GM21723 (cell line): ENCODE data around the gene TTC34.
"Not testable (repeated sequence)": the region's sequence is repeated elsewhere in the genome, so short reads cannot be mapped to it uniquely, and the experiment has no call there.

Source experiments
- ATAC-seq: cut with Tn5 transposase; IDR thresholded peaks from one replicate; pipeline ENCODE4 v1.9.1; 2021; ENCODE audit warnings: mild to moderate bottlenecking, moderate library complexity; ENCODE audit not compliant: unreplicated experiment

TTC34 gene

DNA sequence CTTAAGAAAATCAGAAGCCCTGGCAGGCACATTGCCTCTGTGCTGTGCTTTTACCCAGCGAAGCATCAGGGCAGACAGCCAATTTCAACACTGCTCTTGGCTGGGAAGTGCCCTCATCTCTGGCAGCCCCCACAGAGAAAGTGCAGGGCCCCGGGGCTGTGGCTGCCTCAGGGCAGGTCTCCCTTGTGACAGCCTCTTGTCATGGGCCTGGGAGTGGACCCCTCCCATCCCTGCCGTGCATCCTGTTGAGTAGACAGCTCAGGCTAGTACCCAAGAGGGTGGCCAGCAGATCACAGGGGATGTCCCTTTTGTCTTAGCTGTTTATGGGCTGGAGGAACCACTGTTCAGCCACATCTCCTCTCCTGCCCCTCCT is 23.3 kb downstream of the TTC34 start:
- ATAC-seq = no peak

DNA sequence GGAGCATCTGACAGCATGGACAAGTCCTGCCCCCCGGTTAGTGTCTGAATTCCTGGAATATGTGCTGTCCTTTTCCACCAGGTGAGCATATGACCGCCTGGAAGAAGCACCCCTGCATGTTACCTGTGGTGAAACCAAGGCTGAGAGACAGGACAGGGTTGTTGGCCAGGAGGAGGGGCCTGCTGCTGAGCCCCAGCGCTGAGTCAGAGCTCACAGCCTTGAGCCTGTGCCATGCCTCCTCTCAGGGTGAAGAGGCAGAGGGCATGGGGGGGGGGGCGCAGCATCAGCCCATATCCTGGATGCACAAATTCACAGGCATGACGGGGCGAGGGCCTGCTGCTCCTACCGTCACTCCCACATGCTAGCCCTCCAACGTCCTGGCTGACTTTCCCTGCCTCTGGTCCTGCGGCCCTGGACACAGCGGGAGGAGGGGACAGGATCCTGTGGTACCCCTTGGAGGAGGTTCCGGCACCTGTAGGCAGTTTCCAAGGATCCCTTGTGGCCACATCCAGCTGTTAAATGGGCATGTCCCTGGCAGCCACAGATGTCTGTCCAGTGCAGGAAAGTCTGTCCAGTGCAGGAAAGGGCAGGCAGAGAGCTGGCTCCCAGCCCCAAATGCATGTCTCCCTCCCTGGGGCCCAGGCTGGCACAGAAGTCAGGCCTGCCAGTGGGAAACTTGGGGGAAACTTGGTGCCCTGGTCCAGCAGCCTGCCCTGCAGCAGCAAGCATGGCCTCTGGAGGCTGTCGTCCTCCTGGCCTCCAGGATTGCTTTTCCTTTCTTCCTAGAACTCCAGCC is 23.9 kb downstream of the TTC34 start:
- ATAC-seq = no peak

DNA sequence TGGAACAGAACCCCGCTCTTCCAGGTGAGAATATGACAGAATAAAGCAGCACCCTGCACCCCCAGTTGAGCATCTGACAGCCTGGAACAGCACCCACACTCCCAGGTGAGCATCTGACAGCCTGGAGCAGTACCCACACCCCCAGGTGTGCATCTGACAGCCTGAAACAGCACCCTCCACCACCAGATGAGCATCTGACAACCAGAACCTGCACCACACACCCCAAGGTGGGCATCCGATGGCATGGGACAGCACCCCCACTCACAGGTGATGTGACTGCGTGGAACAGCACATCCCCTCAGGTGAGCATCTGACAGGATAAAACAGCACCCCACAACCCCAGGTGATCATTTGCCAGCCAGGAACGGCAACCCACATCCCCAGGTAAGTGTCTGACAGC is 26.2 kb downstream of the TTC34 start:
- ATAC-seq = not testable (repeated sequence)

DNA sequence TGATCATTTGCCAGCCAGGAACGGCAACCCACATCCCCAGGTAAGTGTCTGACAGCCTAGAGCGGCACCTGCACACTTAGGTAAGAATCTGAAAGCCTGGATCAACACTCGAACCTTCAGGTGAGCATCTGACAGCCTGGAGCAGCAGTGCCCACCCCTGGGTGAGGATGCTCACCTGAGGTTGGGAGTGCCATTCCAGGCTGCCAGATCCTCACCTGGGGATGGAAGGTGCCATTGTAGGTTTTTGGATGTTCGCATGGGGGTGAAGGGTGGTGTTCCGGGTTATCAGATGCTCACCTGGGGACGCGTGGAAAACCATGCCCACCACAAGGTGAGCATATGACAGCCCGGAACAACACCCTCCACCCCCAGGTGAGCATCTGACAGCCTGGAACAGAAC is 33.4 kb downstream of the TTC34 start:
- ATAC-seq = not testable (repeated sequence)

DNA sequence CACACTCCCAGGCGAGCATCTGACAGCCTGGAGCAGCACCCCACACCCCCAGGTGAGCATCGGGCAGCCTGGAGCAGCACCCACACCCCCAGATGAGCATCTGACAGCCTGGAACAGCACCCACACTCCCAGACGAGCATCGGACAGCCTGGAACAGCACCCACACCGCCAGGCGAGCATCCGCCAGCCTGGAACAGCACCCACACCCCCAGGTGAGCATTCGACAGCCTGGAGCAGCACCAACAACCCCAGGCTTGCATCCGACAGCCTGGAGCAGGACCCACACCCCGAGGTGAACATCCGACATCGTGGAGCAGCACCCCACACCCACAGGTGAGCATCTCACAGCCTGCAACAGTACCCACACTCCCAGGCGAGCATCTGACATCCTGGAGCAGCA is 42.1 kb downstream of the TTC34 start:
- ATAC-seq = not testable (repeated sequence)

DNA sequence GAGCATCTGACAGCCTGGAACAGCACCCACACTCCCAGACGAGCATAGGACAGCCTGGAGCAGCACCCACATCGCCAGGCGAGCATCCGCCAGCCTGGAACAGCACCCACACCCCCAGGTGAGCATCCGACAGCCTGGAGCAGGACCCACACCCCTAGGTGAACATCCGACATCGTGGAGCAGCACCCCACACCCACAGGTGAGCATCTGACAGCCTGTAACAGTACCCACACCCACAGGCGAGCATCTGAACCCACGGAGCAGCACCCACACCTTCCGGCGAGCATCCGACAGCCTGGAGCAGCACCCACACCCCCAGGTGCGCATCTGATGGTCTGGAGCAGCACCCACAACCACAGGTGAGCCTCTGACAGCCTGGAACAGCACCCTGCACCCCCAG is 44.0 kb downstream of the TTC34 start:
- ATAC-seq = not testable (repeated sequence)

DNA sequence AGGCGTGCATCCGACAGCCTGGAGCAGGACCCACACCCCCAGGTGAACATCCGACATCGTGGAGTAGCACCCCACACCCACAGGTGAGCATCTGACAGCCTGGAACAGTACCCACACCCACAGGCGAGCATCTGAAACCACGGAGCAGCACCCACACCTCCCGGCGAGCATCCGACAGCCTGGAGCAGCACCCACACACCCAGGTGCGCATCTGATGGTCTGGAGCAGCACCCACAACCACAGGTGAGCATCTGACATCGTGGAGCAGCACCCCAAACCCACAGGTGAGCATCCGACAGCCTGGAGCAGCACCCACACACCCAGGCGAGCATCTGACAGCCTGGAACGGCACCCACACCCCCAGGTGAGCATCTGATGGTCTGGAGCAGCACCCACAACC is 46.1 kb downstream of the TTC34 start:
- ATAC-seq = not testable (repeated sequence)

DNA sequence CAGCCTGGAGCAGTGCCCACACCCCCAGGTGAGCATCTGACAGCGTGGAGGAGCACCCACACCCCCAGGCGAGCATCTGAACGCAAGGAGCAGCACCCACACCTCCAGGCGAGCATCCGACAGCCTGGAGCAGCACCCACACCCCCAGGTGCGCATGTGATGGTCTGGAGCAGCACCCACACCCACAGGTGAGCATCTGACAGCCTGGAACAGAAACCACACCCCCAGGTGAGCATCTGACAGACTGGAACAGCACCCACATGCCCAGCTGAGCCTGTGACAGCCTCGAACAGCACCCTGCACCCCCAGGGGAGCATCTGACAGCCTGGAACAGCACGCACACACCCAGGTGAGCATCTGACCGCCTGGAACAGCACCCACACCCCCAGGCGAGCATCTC is 46.9 kb downstream of the TTC34 start:
- not testable (repeated sequence) for ATAC-seq

DNA sequence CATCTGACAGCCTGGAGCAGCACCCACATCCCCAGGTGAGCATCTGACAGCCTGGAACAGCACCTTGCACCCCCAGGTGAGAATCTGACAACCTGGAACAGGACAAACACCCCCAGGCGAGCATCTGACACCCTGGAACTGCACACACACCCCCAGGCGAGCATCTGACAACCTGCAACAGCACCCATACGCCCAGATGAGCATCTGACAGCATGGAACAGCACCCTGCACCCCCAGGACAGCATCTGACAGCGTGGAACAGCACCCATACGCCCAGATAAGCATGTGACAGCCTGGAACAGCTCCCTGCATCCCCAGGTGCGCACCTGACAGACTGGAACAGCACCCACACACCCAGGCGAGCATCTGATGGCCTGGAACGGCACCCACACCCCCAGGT is 49.0 kb downstream of the TTC34 start:
- ATAC-seq = not testable (repeated sequence)

DNA sequence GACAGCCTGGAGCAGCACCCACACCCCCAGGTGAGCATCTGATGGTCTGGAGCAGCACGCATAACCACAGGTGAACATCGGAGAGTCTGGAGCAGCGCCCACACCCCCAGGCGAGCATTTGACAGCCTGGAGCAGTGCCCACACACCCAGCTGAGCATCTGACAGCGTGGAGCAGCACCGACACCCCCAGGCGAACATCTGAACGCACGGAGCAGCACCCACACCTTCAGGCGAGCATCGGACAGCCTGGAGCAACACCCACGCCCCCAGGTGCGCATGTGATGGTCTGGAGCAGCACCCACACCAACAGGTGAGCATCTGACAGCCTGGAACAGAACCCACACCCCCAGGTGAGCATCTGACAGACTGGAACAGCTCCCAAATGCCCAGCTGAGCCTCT is 49.6 kb downstream of the TTC34 start:
- ATAC-seq = not testable (repeated sequence)

DNA sequence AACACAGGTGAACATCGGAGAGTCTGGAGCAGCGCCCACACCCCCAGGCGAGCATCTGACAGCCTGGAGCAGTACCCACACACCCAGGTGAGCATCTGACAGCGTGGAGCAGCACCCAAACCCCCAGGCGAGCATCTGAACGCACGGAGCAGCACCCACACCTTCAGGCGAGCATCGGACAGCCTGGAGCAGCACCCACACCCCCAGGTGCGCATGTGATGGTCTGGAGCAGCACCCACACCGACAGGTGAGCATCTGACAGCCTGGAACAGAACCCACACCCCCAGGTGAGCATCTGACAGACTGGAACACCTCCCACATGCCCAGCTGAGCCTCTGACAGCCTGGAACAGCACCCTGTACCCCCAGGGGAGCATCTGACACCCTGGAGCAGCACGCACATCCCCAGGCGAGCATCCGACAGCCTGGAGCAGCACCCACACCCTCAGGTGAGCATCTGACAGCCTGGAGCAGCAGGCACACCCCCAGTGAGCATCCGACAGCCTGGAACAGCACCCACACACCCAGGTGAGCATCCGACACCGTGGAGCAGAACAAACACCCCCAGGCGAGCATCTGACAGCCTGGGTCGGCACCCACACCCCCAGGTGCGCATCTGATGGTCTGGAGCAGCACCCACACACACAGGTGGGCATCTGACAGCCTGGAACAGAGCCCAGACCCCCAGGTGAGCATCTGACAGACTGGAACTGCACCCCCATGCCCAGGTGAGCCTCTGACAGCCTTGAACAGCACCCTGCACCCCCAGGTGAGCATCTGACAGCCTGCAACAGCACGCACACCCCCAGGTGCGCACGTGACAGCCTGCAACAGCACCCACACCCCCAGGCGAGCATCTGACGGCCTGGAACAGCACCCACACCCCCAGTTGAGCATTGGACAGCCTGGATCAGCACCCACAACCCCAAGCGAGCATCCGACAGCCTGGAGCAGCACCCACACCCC is 50.4 kb downstream of the TTC34 start:
- ATAC-seq = not testable (repeated sequence)

DNA sequence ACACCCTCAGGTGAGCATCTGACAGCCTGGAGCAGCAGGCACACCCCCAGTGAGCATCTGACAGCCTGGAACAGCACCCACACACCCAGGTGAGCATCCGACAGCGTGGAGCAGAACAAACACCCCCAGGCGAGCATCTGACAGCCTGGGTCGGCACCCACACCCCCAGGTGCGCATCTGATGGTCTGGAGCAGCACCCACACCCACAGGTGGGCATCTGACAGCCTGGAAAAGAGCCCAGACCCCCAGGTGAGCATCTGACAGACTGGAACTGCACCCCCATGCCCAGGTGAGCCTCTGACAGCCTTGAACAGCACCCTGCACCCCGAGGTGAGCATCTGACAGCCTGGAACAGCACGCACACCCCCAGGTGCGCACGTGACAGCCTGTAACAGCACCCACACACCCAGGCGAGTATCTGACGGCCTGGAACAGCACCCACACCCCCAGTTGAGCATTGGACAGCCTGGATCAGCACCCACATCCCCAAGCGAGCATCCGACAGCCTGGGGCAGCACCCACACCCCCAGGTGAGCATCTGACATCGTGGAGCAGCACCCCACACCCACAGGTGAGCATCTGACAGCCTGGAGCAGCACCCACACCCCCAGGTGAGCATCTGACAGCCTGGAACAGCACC is 51.3 kb downstream of the TTC34 start:
- not testable (repeated sequence) for ATAC-seq

DNA sequence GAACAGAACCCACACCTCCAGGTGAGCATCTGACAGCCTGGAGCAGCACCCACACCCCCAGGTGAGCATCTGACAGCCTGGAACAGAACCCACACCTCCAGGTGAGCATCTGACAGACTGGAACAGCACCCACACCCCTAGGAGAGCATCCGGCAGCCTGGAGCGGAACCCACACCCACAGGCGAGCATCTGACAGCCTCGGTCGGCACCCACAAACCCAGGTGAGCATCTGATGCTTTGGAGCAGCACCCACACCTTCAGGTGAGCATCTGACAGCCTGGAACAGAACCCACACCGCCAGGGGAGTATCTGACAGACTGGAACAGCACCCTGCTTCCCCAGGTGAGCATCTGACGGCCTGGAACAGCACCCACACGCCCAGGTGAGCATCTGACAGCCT is 52.9 kb downstream of the TTC34 start:
- not testable (repeated sequence) for ATAC-seq

DNA sequence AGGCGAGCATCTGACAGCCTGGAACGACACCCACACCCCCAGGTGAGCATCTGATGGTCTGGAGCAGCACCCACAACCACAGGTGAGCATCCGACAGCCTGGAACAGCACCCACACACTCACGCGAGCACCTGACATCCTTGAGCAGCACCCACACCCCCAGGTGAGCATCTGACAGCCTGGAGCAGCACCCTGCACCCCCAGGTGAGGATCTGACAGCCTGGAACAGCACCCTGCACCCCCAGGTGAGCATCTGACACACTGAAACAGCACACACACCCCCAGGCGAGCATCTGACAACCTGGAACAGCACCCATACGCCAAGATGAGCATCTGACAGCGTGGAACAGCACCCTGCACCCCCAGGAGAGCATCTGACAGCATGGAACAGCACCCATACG is 106.7 kb downstream of the TTC34 start:
- not testable (repeated sequence) for ATAC-seq

DNA sequence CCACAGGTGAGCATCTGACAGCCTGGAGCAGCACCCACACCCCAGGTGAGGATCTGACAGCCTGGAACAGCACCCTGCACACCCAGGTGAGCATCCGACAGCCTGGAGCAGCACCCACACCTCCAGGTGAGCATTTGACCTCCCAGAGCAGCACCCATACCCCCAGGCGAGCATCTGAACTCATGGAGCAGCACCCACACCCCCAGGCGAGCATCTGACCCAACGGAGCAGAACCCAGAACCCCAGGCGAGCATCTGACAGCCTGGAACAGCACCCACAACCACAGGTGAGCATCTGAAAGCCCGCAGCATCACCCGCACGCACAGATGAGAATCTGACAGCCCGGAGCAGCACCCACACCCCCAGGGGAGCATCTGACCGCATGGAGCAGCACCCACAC is 111.3 kb downstream of the TTC34 start:
- not testable (repeated sequence) for ATAC-seq

DNA sequence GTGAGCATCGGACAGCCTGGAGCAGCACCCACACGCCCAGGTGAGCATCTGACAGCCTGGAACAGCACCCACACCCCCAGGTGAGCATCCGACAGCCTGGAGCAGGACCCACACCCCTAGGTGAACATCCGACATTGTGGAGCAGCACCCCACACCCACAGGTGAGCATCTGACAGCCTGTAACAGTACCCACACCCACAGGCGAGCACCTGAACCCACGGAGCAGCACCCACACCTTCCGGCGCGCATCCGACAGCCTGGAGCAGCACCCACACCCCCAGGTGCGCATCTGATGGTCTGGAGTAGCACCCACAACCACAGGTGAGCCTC is 113.2 kb downstream of the TTC34 start:
- ATAC-seq = not testable (repeated sequence)

DNA sequence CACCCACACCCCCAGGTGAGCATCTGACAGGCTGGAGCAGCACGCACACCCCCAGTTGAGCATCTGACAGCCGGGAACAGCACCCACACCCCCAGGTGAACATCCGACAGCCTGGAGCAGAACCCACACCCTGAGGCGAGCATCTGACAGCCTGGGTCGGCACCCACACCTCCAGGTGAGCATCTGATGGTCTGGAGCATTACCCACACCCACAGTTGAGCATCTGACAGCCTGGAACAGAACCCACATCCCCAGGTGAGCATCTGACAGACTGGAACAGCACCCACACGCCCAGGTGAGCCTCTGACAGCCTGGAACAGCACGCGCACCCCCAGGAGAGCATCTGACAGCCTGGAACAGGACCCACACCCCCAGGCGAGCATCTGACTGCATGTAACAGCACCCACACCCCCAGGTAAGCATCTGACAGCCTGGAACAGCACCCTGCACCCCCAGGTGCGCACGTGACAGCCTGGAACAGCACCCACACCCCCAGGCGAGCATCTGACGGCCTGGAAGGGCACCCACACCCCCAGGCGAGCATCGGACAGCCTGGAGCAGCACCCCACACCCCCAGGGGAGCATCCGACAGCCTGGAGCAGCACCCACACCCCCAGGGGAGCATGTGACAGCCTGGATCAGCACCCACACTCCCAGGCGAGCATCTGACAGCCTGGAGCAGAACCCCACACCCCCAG is 113.7 kb downstream of the TTC34 start:
- not testable (repeated sequence) for ATAC-seq

DNA sequence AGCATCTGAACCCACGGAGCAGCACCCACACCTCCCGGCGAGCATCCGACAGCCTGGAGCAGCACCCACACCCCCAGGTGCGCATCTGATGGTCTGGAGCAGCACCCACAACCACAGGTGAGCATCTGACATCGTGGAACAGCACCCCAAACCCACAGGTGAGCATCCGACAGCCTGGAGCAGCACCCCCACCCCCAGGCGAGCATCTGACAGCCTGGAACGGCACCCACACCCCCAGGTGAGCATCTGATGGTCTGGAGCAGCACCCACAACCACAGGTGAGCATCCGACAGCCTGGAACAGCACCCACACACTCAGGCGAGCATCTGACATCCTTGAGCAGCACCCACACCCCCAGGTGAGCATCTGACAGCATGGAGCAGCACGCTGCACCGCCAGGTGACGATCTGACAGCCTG is 114.3 kb downstream of the TTC34 start:
- ATAC-seq = not testable (repeated sequence)

DNA sequence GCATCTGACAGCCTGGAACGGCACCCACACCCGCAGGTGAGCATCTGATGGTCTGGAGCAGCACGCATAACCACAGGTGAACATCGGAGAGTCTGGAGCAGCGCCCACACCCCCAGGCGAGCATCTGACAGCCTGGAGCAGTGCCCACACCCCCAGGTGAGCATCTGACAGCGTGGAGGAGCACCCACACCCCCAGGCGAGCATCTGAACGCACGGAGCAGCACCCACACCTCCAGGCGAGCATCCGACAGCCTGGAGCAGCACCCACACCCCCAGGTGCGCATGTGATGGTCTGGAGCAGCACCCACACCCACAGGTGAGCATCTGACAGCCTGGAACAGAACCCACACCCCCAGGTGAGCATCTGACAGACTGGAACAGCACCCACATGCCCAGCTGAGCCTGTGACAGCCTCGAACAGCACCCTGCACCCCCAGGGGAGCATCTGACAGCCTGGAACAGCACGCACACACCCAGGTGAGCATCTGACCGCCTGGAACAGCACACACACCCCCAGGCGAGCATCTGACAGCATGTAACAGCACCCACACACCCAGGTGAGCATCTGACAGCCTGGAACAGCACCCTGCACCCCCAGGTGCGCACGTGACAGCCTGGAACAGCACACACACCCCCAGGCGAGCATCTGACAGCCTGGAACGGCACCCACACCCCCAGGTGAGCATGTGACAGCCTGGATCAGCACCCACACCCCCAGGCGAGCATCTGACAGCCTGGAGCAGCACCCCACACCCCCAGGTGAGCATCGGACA is 115.2 kb downstream of the TTC34 start:
- ATAC-seq = not testable (repeated sequence)

DNA sequence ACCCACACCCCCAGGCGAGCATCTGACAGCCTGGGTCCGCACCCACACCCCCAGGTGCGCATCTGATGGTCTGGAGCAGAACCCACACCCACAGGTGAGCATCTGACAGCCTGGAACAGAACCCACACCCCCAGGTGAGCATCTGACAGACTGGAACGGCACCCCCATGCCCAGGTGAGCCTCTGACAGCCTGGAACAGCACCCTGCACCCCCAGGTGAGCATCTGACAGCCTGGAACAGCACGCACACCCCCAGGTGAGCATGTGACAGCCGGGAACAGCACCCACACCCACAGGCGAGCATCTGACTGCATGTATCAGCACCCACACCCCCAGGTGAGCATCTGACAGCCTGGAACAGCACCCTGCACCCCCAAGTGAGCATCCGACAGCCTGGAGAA is 115.8 kb downstream of the TTC34 start:
- not testable (repeated sequence) for ATAC-seq
